Stimulated activated CD4-positive, alpha-beta T cell treated with anti-CD3 and anti-CD28 coated beads, Interleukin-12 subunit alpha, Interleukin-12 subunit beta, amount 100 ng/mL, for 4 hours (primary cell): Measurements from ENCODE around the gene FAM90A1.
"Not testable (repeated sequence)": the region's sequence is repeated elsewhere in the genome, so short reads cannot be mapped to it uniquely, and the experiment has no call there.

Experiments used
- DNase-seq: peaks from one replicate; pipeline ENCODE4 v3.0.0-alpha.2; 2020

Gene FAM90A1

DNA sequence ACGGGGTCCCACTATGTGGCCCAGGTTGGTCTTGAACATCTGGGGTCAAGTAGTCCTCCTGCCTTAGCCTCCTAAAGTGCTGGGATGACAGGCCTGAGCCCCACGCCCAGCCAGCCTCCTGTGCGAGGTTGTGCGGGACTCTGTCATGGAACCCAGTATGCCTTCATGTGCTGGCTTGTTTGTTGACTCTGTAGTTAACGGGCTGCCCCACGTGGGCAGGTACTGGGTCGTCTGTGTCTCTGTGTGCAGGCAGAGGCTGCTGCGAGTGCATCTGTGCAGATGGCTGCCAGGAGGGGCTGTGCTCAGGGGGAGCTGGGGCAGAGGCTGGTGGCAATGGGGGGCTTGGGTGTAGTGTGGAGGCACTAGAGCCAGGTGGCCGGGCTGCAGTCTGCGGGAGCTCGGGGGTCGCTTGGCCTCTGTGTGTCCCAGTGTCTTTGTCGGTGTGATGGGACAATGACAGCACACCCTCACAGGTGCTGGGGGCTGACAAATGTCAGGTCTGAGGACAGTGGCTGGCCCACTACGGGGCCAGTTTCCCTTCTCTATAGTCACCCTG is 6.0 kb upstream of the FAM90A1 start:
- not testable (repeated sequence) for DNase-seq

DNA sequence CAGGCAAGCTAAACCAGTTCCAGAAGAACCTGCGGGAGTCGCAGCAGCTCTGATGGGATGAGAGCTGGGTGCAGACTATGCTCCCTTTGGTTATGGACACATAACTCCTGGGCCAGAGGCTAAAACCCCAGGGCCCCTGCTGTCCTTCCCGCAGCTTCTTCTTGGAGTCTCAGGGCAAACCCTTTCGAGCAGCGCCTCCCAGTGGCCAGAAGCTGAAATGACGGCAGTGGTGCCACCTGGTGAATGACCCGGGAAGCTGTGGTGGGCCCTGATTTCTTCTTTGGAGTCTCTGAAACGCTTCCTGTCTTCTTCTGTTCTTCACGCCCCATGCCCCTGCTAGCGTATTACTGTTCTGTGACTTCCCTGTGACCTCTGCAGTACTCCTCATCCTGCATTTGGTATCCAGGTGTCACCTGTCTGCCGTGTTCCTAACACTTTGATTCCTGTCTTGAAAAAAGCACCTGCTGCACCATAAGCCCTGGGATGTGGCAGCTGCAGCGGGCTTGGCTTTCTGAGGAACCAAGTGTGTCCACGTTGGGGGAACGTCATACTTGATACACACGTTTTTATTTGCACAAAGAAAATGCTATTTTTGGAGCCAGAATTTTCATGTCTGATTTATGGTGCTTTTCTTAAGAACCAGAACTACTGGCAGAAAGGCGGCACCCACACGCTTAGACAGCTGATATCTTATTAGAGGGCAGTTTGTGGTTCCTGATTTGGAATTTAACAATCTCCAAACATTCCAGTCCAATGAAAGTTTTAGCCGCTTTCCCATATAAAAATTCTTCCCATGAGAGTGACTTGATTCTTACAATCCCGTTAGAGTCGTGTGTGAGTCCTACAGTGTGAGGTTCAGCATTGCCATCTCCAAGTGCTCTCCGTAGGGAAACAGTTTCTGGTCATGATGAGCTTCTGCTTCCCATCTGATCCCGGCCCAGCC is 4.5 kb upstream of the FAM90A1 start:
- peak; percentile 52 for DNase-seq

DNA sequence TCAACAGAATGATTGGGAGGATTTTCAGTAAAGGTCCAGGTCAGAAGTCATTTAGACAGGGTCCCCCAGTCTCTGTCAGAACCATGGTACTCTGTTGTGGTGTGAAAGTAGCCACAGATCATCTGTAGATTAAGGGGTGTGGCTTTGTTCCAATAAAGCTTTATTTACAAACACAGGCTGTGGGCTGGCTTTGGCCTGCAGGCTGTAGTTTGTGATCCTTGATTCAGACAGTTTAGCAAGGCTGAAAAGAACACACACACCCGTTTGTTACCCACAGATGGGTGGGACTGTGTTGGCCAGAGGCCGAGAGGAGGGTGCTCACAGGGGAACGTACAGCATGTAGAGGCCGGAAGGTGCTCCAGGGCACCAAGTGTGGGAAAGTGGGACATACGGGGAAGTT is 3.6 kb upstream of the FAM90A1 start:
- DNase-seq = not testable (repeated sequence)

DNA sequence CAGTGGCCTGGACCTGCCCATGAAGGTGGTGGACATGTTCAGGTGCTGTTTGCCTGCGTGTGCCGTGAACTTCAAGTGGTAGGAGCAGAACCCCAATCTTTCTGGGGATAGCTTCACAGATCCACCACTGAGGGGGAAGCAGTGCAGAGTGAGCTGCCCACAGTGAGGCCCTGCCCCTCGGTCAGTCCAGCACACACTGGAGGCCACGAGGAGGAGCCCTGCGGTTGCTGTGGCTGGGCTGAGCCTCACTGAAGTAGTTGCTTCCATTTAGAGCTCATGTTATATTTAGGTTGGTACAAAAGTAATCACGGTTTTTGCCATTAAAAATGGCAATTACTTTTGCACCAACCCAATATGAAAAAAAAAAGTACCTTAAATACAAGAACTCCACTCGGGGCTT is 2.1 kb upstream of the FAM90A1 start:
- DNase-seq = not testable (repeated sequence)

DNA sequence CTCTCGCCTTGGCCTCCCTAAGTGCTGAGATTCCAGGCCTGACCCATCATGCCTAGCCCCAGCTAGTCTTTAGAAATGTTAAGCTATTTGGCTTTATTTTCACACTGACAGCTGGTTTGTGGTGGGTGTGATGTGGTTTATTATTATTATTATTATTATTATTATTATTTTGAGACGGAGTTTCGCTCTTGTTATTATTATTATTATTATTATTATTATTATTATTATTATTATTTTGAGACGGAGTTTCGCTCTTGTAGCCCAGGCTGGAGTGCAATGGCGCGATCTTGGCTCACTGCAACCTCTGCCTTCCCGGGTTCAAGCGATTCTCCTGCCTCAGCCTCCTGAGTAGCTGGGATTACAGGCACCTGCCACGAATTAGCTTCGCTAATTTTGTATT is 1.2 kb upstream of the FAM90A1 start:
- not testable (repeated sequence) for DNase-seq

DNA sequence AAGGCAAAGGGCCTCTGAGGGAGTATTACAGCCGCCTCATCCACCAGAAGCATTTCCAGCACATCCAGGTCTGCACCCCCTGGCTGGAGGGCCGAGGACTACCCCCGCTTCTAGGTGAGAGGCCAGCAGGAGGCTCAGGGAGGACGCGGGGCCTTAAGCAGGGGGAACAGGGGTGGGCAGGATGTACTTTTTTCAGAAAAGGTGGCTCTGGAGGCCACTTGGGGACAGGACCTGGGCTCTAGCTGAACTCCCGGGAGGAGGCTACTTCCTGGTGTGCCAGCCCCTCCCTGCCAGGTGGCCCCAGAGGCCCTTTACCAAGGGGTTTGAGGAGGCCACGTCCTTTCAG is 287 bp upstream of the FAM90A1 start:
- DNase-seq = not testable (repeated sequence)

DNA sequence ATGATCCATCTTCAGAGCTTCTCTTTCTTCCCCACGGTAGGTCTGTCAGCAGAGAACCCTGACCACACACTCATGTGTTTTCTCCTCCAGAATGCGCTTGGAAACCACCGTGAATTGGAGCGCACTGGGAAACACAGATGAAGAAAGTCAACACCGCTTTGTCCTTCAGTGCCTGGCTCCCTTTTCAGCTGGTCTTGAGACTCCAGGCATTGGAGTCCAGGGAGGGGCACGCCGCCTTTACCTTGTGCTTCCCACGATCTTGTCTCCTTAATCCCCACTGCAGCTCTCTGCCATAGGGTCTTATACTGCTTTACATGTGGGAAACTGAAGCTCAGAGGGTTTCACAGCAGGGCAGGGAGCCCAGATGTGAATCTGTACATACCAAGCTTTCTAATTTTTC is 1.1 kb downstream of the FAM90A1 start:
- DNase-seq = no peak

DNA sequence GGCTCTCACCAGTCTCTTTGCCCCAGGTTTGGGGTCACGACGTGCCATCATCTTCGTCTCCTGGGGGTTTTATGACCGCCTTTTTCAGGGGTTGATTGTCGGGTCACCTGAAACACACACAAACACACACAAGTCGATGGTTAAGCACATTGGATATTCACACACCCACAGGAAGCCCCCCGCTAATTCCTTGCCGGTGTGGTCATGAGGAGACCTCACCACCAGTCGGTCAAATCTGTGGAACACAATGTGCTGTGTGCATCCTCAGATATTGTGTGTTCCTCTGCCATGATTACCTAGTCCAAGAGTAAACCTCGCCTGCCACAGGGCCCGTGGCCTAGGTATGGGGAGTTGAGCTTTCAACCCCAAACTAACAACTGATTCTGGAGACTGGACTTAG is 2.6 kb downstream of the FAM90A1 start:
- not testable (repeated sequence) for DNase-seq

DNA sequence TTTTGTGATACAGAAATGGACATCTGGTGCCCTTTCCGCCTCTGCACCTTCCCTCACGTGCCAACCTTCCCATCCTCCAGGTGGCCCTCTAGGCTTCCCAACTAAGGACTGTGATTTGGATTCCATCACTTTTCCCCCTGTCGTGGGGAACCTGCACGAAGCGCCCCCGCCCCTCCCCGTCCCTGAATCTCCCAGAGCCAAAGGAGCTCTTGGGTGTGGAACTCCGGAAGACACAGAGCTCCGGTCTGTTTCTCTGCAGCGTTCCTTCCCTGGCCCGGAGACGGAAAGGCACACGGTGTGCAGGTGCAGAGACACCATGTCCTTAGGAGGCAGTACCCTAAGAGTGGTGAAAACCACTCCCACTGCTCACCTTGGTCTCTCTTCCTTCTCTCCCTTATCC is 3.8 kb downstream of the FAM90A1 start:
- not testable (repeated sequence) for DNase-seq

DNA sequence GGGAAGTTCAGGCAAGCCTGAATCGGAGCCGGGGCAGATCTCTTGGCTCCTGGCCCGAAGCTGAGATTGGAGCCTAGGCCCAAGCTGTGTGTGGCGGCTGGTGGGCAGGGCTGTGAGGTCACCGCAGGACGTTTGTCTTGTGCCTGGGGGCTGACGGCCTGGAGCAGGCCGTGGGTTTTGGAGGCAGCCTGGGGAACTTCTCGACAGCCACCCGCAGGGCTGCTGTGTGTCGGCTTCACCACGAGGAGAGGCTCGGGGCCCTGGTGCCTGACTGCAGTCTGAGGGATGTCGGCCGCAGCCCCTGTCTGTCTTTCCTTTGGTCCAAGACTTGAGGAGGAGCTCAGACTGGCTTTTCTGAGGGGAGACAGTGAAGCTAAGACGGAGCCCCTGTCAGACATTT is 5.1 kb downstream of the FAM90A1 start:
- DNase-seq = not testable (repeated sequence)

DNA sequence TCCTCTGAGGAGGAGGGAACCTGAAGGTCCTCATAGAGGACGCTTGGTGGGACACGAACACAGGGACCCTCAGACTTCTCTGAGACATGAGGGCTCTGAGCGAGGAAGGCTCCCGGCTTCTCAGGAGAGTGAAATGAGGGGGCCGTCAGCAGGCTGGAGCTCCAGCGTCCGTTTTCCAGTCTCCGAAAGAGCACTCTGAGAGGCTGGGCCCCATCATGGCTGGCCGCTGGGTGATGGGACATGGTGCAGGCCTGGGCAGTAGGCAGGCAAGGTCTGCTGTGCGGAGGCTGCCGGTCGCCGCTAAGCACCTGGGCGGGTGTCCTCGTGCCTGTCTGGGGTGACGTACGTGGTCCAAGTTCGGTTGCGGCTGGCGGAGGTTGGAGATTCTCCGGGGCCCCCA is 5.6 kb downstream of the FAM90A1 start:
- DNase-seq = not testable (repeated sequence)

DNA sequence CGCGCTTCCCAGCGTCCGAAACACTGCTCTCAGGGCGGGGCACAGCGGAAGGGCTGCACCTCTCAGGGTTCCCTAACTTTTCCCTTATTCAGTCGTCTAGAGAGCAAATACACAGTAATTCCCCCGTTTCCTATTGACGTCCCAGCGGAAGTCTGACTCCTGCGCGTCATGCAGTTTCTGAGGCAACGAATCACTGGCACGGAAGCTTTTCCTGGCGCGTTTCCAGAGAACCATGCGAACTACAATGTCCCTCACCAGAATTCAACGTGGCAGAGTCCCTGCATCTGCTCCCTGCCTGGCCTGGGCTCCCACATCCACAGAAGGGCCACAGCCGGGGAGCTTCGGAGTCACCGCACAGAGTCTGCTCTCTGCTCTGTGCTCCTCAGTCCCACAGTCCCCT is 6.0 kb downstream of the FAM90A1 start:
- DNase-seq = not testable (repeated sequence)

DNA sequence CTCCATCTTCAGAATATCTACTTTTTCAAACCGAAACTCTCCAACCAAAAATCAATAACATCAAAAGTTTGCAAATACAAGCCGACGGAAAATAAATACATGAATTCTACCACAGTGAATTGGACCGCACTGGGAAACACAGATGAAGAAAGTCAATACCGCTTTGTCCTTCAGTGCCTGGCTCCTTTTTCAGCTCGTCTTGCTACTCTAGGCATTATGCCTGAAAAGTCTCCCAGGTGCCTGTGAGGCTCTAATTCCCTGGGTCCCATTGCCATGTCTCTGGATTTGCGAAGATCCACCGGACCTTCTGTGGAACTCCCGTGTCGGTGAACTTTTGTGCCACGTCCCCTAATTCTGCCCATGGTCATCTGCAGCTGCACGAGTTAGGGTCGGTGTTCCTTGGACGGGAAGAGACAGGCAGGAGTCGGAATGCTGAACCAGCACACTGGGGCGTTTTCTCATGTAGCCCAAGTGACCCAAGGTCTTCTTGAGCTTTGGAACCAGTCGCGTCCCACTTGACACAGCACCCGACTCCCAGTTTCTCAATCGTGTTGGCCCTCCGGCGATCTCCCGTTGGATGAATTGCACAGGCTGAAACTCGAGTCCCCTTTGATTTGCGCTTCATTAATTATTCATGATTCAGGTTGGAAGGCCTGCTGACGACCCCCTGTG is 8.6 kb downstream of the FAM90A1 start:
- not testable (repeated sequence) for DNase-seq

DNA sequence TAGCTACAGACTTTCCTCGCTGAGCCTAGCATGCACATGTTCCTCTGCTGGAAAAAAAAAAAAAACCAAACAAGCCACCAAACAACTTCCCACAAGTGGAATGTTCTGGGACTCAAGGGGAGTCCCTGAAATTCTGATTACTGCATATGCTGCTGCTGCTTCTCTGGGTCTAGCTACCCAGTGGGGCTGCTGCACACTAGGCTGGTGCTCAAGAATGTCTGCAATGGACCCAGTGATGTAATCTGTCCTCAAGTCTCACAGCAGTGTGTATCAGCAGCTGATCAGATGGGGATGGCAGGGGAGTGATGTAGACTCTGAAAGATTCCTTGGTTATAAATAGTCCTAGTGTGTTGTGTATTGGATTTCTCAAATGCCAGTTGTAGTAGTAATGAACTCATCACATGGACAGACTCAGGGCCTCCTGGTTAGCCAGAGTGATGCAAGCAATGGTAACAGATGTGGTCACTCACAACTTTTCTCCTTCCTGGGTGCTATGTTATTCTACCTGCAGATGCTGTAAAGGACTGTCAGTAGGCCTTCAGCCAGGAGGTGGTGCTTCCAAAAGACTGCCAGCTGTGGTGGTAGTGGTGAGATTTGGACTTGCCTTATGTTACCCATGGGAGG is 29.6 kb downstream of the FAM90A1 start:
- not testable (repeated sequence) for DNase-seq

DNA sequence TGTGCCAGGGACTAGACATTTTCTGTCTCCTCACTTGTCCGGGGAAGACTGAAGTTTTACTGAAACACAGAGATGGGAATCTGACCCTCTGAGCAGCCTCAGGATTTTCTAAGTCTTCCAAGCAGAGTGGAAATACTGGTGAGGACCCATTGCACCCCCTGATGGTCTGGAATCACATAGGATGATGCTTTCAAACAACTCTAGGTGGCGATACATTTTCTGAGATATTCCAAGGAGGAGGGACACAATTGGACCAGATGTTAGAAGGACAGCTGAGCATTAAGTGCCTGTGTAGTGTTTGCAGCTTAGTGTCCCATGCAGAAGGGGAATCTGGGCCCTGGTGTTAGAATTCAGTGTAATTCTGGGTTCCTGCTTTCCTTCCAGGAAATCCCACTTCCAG is 39.3 kb downstream of the FAM90A1 start:
- not testable (repeated sequence) for DNase-seq

DNA sequence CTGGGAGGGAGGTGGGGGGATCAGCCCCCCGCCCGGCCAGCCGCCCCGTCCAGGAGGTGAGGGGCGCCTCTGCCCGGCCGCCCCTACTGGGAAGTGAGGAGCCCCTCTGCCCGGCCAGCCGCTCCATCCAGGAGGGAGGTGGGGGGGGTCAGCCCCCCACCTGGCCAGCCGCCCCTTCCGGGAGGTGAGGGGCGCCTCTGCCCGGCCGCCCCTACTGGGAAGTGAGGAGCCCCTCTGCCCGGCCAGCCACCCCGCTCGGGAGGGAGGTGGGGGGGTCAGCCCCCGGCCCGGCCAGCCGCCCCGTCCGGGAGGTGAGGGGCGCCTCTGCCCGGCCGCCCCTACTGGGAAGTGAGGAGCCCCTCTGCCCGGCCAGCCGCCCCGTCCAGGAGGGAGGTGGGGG is 43.2 kb downstream of the FAM90A1 start:
- DNase-seq = not testable (repeated sequence)

DNA sequence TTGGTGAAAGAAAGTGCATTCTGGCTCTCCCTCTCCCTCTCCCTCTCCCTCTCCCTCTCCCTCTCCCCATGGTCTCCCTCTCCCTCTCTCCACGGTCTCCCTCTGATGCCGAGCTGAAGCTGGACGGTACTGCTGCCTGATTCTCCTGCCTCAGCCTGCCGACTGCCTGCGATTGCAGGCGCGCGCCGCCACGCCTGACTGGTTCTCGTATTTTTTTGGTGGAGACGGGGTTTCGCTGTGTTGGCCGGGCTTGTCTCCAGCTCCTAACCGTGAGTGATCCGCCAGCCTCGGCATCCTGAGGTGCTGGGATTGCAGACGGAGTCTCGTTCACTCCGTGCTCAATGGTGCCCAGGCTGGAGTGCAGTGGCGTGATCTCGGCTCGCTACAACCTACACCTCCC is 44.1 kb downstream of the FAM90A1 start:
- not testable (repeated sequence) for DNase-seq

DNA sequence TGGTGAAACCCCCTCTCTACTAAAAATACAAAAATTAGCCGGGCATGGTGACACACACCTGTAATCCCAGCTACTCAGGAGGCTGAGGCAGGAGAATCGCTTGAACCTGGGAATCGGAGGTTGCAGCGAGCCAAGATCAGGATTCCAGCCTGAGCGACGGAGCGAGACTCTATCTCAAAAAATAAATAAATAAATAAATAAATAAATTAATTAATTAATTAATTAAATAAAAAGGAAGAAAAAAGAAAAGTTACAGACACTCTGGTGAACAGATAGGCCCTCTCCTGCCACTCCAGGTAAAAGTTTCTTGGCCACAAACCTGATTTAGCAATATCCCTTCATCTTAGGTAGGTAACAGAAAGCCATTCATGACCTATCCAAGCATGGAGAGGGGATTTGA is 44.5 kb downstream of the FAM90A1 start:
- DNase-seq = not testable (repeated sequence)

DNA sequence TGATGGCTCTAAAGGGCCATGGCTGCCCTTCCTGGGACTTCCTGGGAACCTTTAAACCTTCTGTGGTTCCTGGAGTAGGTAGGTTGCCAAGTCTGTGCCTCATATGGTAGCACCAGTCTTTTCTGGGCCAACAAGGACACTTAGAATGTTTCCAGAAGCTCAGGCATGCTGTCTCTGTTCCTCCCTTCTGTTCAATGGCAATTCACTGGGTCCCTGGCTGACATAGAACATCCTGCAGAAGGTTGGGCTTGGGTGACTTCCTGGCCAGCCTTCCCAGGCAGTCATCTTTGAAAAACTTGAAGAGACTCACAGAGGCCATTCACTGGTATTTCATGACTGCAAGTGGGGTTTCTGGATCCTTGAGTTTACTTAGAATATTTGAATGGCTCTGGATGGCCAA is 46.1 kb downstream of the FAM90A1 start:
- DNase-seq = not testable (repeated sequence)

DNA sequence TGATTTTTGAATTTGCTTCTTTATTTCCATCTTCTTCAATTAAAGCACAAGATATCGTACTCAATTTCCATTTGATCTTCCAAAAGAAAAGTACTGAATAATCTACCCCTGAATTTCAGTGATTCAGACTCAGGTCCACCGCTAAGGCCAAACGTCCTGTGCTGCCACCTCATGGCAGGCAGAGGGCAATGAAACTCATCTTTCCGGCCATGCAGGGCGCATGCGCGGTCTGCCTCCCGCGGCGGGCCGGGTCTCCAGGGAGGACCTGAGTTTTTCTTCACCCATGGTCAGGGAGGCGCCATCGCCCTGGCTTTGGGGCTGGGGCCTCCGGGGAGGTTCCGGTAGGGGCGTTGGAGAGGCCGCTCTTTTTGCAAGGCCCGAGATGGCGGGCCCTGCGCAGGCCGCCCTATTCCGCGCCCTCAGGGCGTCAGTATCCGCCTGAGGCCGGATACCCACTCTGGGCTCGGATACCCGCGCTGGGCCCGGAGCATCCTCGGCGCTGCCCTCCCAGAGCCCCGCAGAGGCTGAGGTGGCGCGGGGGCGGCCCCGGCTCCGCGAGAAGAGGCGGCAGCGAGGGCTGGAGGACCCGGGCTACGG is 47.3 kb downstream of the FAM90A1 start:
- peak; percentile 49 for DNase-seq

DNA sequence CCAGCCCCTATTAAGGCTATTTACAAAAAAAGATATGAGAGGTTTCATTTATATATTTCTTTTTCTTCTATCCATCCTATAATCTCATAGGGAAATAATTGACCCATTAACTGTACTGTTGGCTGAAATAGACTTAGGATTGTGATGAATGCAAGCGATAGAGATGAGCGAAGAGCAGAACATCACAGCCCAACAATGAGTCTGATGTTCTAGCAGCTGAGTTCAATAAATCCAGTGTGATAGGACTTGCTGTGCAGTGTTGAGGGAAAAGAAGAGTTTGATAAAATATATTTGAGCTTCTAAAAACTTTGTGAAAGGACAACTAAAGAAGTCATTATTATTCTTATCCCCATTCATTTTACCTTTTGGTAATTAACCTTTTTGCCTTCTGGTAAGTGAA is 54.5 kb downstream of the FAM90A1 start:
- not testable (repeated sequence) for DNase-seq
